HCT116 (cell line): ENCODE measurements around the gene CLASP1. TPM values are rescaled to one million over a fixed set of nuclear protein-coding genes. Genes with fewer than 3 reads are reported as not detected.
A peak's percentile ranks its signal among the peaks of the same experiment; 100 is the strongest.

Experiments used
- ATAC-seq: fragments of 200-7000 bp; cut with Tn5 transposase; 2 replicates; pipeline ENCODE4 v1.9.1; 2020; ENCODE audit warnings: mild to moderate bottlenecking, moderate library complexity
- BruUV-seq: library from RNA; stranded (reverse); fragments of 400-500 nt; replicated peaks from 2 replicates; lab custom pipeline; 2021; lab: Mats Ljungman, UMichigan
- CTCF ChIA-PET: fragments of 300-600 bp; sonication (Branson Sonifier 250); formaldehyde crosslinking; loops from one replicate; lab custom pipeline; 2021; ENCODE audit warnings: antibody characterized with exemption; lab: Charles Lee
- POLR2A ChIA-PET: fragments of 300-600, 350-600 bp; sonication (Branson Sonifier 250); formaldehyde crosslinking; loops from one replicate; lab custom pipeline; 2021; ENCODE audit warnings: antibody characterized with exemption; lab: Charles Lee
- RAD21 ChIA-PET, 2 experiments: fragments of 300-600 bp; sonication (Branson Sonifier 250); formaldehyde crosslinking; loops; one replicate each; lab custom pipeline; 2023; ENCODE audit warnings: low total read pairs in 2 of 2; ENCODE audit not compliant: uncharacterized antibody in 2 of 2, unreplicated experiment in 2 of 2, low non-redundant PET in 1 of 2; lab: Charles Lee
- DNase-seq: peaks from one replicate; pipeline ENCODE4 v3.0.0-alpha.2; 2010; ENCODE audit warnings: low read depth, low spot score
- H2AFZ ChIP-seq: fragments of 200-600 bp; shearing (Covaris generic), sonication (generic); 2 replicates; pipeline ENCODE4 v1.6.1; 2017; ENCODE audit warnings: low read depth, mixed run types, mixed read lengths, antibody characterized with exemption, low read length; ENCODE audit not compliant: poor library complexity, severe bottlenecking
- H3K27ac ChIP-seq: 2 replicates; pipeline ENCODE4 v1.5.1; 2012; ENCODE audit warnings: low read depth, low read length
- H3K27me3 ChIP-seq: fragments of 200-600 bp; sonication (generic); 2 replicates; pipeline ENCODE4 v1.6.1; 2016; ENCODE audit warnings: mixed run types, low read length, mixed read lengths; ENCODE audit not compliant: insufficient read depth
- H3K36me3 ChIP-seq, 2 experiments: fragments of 200-500 bp in 1 of 2; fragments of 200-600 bp in 1 of 2; sonication (Bioruptor generic) in 1 of 2; sonication (generic) in 1 of 2; 2 replicates each; pipeline versions ENCODE4 v1.5.1 to v1.6.1; 2014 to 2016; ENCODE audit warnings: low read length in 2 of 2, inconsistent platforms in 1 of 2, mixed read lengths in 1 of 2, mixed run types in 1 of 2; ENCODE audit not compliant: insufficient read depth in 2 of 2, control insufficient read depth in 1 of 2
- H3K4me1 ChIP-seq, 2 experiments: fragments of 200-600 bp in 1 of 2; sonication (generic) in 1 of 2; 2 replicates each; pipeline versions ENCODE4 v1.5.1 to v1.6.1; 2012 to 2017; ENCODE audit warnings: low read length in 2 of 2, inconsistent platforms in 1 of 2, mild to moderate bottlenecking in 1 of 2, mixed read lengths in 1 of 2, mixed run types in 1 of 2, moderate library complexity in 1 of 2; ENCODE audit not compliant: insufficient read depth in 2 of 2, control insufficient read depth in 1 of 2
- H3K4me2 ChIP-seq: fragments of 200-600 bp; sonication (generic); 2 replicates; pipeline ENCODE4 v1.6.1; 2017; ENCODE audit warnings: mixed run types, low read length, mixed read lengths
- H3K4me3 ChIP-seq, 2 experiments: fragments of 200-600 bp in 1 of 2; sonication (generic) in 1 of 2; replicated peaks in 1 of 2; 2 replicates each; pipeline ENCODE4 v1.5.1; 2011 to 2016; ENCODE audit warnings: low read length in 2 of 2, control low read depth in 1 of 2, low read depth in 1 of 2, mild to moderate bottlenecking in 1 of 2, mixed read lengths in 1 of 2, mixed run types in 1 of 2
- H3K79me2 ChIP-seq: fragments of 200-600 bp; sonication (generic); 2 replicates; pipeline ENCODE4 v1.6.1; 2017; ENCODE audit warnings: mild to moderate bottlenecking, mixed run types, low read length, moderate library complexity, mixed read lengths; ENCODE audit not compliant: insufficient read depth
- H3K9ac ChIP-seq: fragments of 200-600 bp; sonication (generic); 2 replicates; pipeline ENCODE4 v1.6.1; 2016; ENCODE audit warnings: low read length, mixed read lengths
- H3K9me2 ChIP-seq: fragments of 200-600 bp; sonication (generic), shearing (Covaris generic); 2 replicates; pipeline ENCODE4 v1.6.1; 2017; ENCODE audit warnings: mixed run types, mild to moderate bottlenecking, moderate library complexity; ENCODE audit not compliant: insufficient read depth
- H3K9me3 ChIP-seq, 2 experiments: fragments of 200-500 bp in 1 of 2; fragments of 200-600 bp in 1 of 2; sonication (Bioruptor generic) in 1 of 2; sonication (generic) in 1 of 2; 2 replicates each; pipeline ENCODE4 v1.6.1; 2014 to 2017; ENCODE audit warnings: low read length in 2 of 2, mixed read lengths in 2 of 2, inconsistent platforms in 1 of 2, low read depth in 1 of 2, mild to moderate bottlenecking in 1 of 2, mixed run types in 1 of 2, moderate library complexity in 1 of 2; ENCODE audit not compliant: control insufficient read depth in 1 of 2, insufficient read depth in 1 of 2
- H4K20me1 ChIP-seq: fragments of 200-600 bp; sonication (generic), shearing (Covaris generic); 2 replicates; pipeline ENCODE4 v1.6.1; 2017; ENCODE audit warnings: mixed run types, mild to moderate bottlenecking, moderate library complexity; ENCODE audit not compliant: insufficient read depth
- EGR1 ChIP-seq: IDR thresholded peaks from 2 replicates; pipeline ENCODE4 v1.6.1; 2012; ENCODE audit warnings: low read depth
- EZH2 ChIP-seq: fragments of 200-600 bp; sonication (generic); IDR thresholded peaks from 2 replicates; pipeline ENCODE4 v1.6.1; 2017; ENCODE audit warnings: antibody characterized with exemption, mixed run types
- POLR2AphosphoS5 ChIP-seq: IDR thresholded peaks from 2 replicates; pipeline ENCODE4 v1.6.1; 2011; ENCODE audit warnings: mild to moderate bottlenecking, low read depth, low read length, moderate library complexity
- REST ChIP-seq: IDR thresholded peaks from 2 replicates; pipeline ENCODE4 v1.6.1; 2012; ENCODE audit warnings: low read depth
- SIN3A ChIP-seq: IDR thresholded peaks from 2 replicates; pipeline ENCODE4 v1.6.1; 2012; ENCODE audit warnings: low read depth
- SP1 ChIP-seq: IDR thresholded peaks from 2 replicates; pipeline ENCODE4 v1.6.1; 2012; ENCODE audit warnings: low read depth
- SRF ChIP-seq: IDR thresholded peaks from 2 replicates; pipeline ENCODE4 v1.6.1; 2012; ENCODE audit warnings: low read depth
- TCF7L2 ChIP-seq: IDR thresholded peaks from 2 replicates; pipeline ENCODE4 v1.7.0; 2011; ENCODE audit warnings: borderline replicate concordance, inconsistent platforms; ENCODE audit not compliant: insufficient read depth, insufficient read length; ENCODE audit errors: extremely low read depth
- intact Hi-C: fragments of 100-400 bp; cut with micrococcal nuclease; formaldehyde crosslinking; loops from 2 replicates; pipeline ENCODE4 v1.10.0; 2022
- total RNA-seq: library from RNA; stranded (reverse); gene quantifications from one replicate; pipeline ENCODE4 v1.2.1, GENCODE V29; 2021; ENCODE audit not compliant: unreplicated experiment
- TF ChIP-seq, protein P1 (sequence below), 3 experiments: fragments of 200-600 bp in 1 of 3; sonication (generic) in 1 of 3; IDR thresholded peaks in 2 of 3; conservative IDR thresholded peaks in 1 of 3; 2 replicates each; pipeline ENCODE4 v1.5.1; 2012 to 2017; ENCODE audit warnings: low read depth in 2 of 3, low read length in 2 of 3, antibody characterized with exemption in 1 of 3, borderline replicate concordance in 1 of 3, control low read depth in 1 of 3, mild to moderate bottlenecking in 1 of 3, mixed read lengths in 1 of 3, mixed run types in 1 of 3, moderate library complexity in 1 of 3; ENCODE audit not compliant: insufficient read depth in 1 of 3

Gene CLASP1
- total RNA-seq, 1 experiment from 2014 or later: 41.9 TPM

DNA sequence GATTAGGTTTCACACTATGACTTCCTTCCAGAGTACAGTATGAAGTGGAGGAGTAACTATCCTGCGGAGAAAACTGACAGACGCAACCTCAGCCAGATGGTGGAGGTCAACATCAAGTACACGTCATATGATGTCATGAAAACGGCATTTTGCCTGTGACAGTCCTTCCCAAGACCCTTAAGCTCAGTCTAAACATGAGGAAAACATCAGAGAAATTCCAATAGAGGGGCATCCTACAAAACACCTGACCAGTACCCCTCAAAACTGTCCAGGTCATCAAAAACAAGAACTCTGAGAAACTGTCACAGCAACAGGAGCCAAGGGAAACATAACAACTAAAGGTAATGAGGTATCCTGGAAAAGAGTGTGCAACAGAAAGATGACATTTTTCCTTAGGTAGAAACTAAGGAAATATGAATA lies 116.9 kb downstream of the CLASP1 start:
- peaks cover 0 to 2% of the 10 kb centered on the region in 2 experiments; a peak in 1 of 4 replicates for H3K36me3 ChIP-seq
- H2AFZ ChIP-seq: no peak overlapping the region
- DNase-seq (no peak), ATAC-seq (no peak)
- CTCF ChIA-PET: interaction anchor here (0.9 to 2.1 kb wide), 2 partner anchors 183 to 186 kb away, joined by 3 to 9 read pairs; no protein-coding TSS in a partner anchor
- peaks cover 15 to 31% of the 10 kb centered on the region in 2 experiments for H3K4me1 ChIP-seq
- no peak for TF ChIP-seq SIN3A
- no peak for TF ChIP-seq TCF7L2
- TF ChIP-seq SP1: no peak
- TF ChIP-seq SRF: no peak
- no peak for TF ChIP-seq POLR2AphosphoS5
- no peak for TF ChIP-seq EGR1
- TF ChIP-seq EZH2: no peak
- TF ChIP-seq, protein P1, sequence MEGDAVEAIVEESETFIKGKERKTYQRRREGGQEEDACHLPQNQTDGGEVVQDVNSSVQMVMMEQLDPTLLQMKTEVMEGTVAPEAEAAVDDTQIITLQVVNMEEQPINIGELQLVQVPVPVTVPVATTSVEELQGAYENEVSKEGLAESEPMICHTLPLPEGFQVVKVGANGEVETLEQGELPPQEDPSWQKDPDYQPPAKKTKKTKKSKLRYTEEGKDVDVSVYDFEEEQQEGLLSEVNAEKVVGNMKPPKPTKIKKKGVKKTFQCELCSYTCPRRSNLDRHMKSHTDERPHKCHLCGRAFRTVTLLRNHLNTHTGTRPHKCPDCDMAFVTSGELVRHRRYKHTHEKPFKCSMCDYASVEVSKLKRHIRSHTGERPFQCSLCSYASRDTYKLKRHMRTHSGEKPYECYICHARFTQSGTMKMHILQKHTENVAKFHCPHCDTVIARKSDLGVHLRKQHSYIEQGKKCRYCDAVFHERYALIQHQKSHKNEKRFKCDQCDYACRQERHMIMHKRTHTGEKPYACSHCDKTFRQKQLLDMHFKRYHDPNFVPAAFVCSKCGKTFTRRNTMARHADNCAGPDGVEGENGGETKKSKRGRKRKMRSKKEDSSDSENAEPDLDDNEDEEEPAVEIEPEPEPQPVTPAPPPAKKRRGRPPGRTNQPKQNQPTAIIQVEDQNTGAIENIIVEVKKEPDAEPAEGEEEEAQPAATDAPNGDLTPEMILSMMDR (IDR thresholded peaks at IDR 0.05 in 2 of 3, conservative IDR thresholded peaks at IDR 0.05 in 1 of 3; ENCODE audit: borderline replicate concordance in 1 of 3, insufficient read depth in 1 of 3, low read depth in 2 of 3, low read length in 2 of 3): no peak
- TF ChIP-seq REST: no peak
- no peaks in the 10 kb centered on the region for H4K20me1 ChIP-seq
- H3K27me3 ChIP-seq: no peaks in the 10 kb centered on the region
- no TSS peak for BruUV-seq
- H3K9me3 ChIP-seq: no peaks in the 10 kb centered on the region
- intact Hi-C loops: loop anchor here (5.0 kb wide), 1 partner anchor 450 kb away; no protein-coding TSS in a partner anchor
- POLR2A ChIA-PET: interaction anchor here (0.8 to 4.1 kb wide), 5 partner anchors 29 to 457 kb away, joined by 3 to 46 read pairs (median 14); partner anchors contain the start of gene NIFK
- peaks cover 20% of the 10 kb centered on the region for H3K79me2 ChIP-seq
- peak overlapping the region; percentile 77; the same call in 1 of the 2 replicates for H3K27ac ChIP-seq
- no peaks in the 10 kb centered on the region for H3K9me2 ChIP-seq
- H3K4me2 ChIP-seq: peak overlapping the region; percentile 87; the same call in 1 of the 2 replicates
- 0 out of 2 replicates have a peak overlapping the region, but pooled peaks have one; percentile 24 for H3K9ac ChIP-seq
- no peak overlapping the region for H3K4me3 ChIP-seq
- RAD21 ChIA-PET: interaction anchor here in 1 of 2 experiments (1.1 kb wide), 1 partner anchor 186 kb away, joined by 3 read pairs; no protein-coding TSS in a partner anchor
